DND-41 (cell line): ENCODE data around the gene MYH14.

Experiments used
- CTCF ChIP-seq: IDR thresholded peaks from 2 replicates; pipeline ENCODE4 v1.5.1; 2012; ENCODE audit warnings: borderline replicate concordance, low read length, moderate library complexity, mild to moderate bottlenecking; ENCODE audit not compliant: poor library complexity, severe bottlenecking; ENCODE audit errors: extremely low read depth
- EZH2 ChIP-seq: IDR thresholded peaks from 3 replicates; pipeline ENCODE4 v1.6.1; 2012; ENCODE audit warnings: borderline replicate concordance, low read depth, mild to moderate bottlenecking, moderate library complexity, low read length, inconsistent platforms; ENCODE audit not compliant: severe bottlenecking

DNA sequence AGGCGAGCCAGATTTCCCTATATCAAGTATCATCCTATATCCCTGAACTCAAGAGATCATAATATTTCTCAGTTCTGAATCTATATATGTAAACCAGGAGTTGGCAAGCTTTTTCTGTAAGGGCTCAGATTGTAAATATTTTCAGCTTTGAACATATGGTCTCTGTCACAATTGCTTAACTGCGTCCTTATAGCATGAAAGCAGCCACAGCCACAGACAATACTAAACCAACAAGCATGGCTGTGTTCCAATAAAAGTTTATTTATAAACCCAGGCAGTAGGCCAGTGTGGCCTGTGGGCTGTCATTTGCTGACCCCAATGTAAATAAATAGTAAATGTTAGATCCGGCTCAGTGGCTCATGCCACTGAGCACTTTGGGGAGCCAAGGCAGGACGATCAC lies 12.2 kb upstream of the MYH14 start:
- TF ChIP-seq CTCF = no peak
- no peak for TF ChIP-seq EZH2
